HL-60 (cell line): ENCODE results near the gene CHD2.
A peak's percentile ranks its signal among the peaks of the same experiment; 100 is the strongest.

ENCODE experiments used
- DNase-seq, 2 experiments: peaks; one replicate each; pipeline ENCODE4 v3.0.0-alpha.2; 2010 to 2020; ENCODE audit warnings: low read depth in 1 of 2, low spot score in 1 of 2
- H3K27ac ChIP-seq: fragments of 250-450 bp; sonication (Bioruptor Pico); replicated peaks from 2 replicates; pipeline ENCODE4 v1.5.1; 2020; ENCODE audit warnings: mild to moderate bottlenecking, moderate library complexity
- H3K27me3 ChIP-seq: fragments of 250-450 bp; sonication (Bioruptor Pico); 2 replicates; pipeline ENCODE4 v1.5.1; 2021; ENCODE audit warnings: mild to moderate bottlenecking, moderate library complexity; ENCODE audit not compliant: insufficient read depth, poor library complexity, severe bottlenecking
- H3K4me3 ChIP-seq: replicated peaks from 2 replicates; pipeline ENCODE4 v1.5.1; 2011; ENCODE audit warnings: mild to moderate bottlenecking, control low read depth, low read length; ENCODE audit not compliant: insufficient read depth
- CTCF ChIP-seq: IDR thresholded peaks from one replicate; pipeline ENCODE4 v1.5.1; 2011; ENCODE audit warnings: low read length, control low read depth, inconsistent platforms; ENCODE audit not compliant: insufficient read depth
- GABPA ChIP-seq: IDR thresholded peaks from 2 replicates; pipeline ENCODE4 v1.6.1; 2012; ENCODE audit warnings: low read depth
- POLR2AphosphoS5 ChIP-seq: IDR thresholded peaks from 2 replicates; pipeline ENCODE4 v1.6.1; 2012; ENCODE audit warnings: low read depth
- REST ChIP-seq: IDR thresholded peaks from 2 replicates; pipeline ENCODE4 v1.6.1; 2012; ENCODE audit warnings: low read depth; ENCODE audit not compliant: insufficient replicate concordance
- SPI1 ChIP-seq: IDR thresholded peaks from 2 replicates; pipeline ENCODE4 v1.6.1; 2012; ENCODE audit warnings: low read depth, mild to moderate bottlenecking, borderline replicate concordance
- long read RNA-seq: library from polyadenylated mRNA; unstranded; transcript quantifications from one replicate; pipeline ENCODE4 v2.0.0, GENCODE V29; 2020

Gene CHD2
- long read RNA-seq, transcript CHD2-212 (2 exons, 1,740 nt) = major isoform, 14 of 99 reads
- long read RNA-seq, transcript CHD2-202 (13 exons, 2,221 nt) = minor isoform, 5 of 99 reads
- long read RNA-seq, partial matches to known transcripts = 59 of 99 reads
- long read RNA-seq, other reads (novel, unspliced or antisense) = 20 of 99 reads

- DNase-seq = peak in 1 of 2 experiments; percentile 75
- Histone ChIP-seq H3K27ac (peak within 1 kb of the TSS; percentile 99), H3K4me3 (peak within 1 kb of the TSS; percentile 44), H3K27me3 (no peaks in the 10 kb centered on the region)
- TF ChIP-seq SPI1 (peak; percentile 79), GABPA (peak; percentile 64), CTCF (no peak), REST (peak; percentile 65), POLR2AphosphoS5 (peak; percentile 95)
These were observed at the start of gene CHD2 for GRCh38 chr15:92899948-92900730. Gene CHD2 (plus strand): TSS chr15:92900324. CDS start chr15:92901238, 914 bp downstream.

GRCh38 chr15:92853222-92853621 lies 46.9 kb upstream of the CHD2 start:
- TF ChIP-seq GABPA (no peak), REST (no peak), SPI1 (no peak), POLR2AphosphoS5 (no peak), CTCF (no peak)
- Histone ChIP-seq H3K27ac (no peak overlapping the region), H3K4me3 (no peak overlapping the region), H3K27me3 (no peaks in the 10 kb centered on the region)
- no peak for DNase-seq

- TF ChIP-seq REST (no peak), POLR2AphosphoS5 (no peak), SPI1 (no peak), CTCF (no peak), GABPA (no peak)
- Histone ChIP-seq H3K4me3 (no peak overlapping the region), H3K27me3 (no peaks in the 10 kb centered on the region), H3K27ac (no peak overlapping the region)
- no peak for DNase-seq
These were observed 38.4 kb upstream of the CHD2 start for GRCh38 chr15:92861742-92862141.
